HG03520 (cell line): ENCODE measurements around the gene ILK.

Experiments
- ATAC-seq: cut with Tn5 transposase; IDR thresholded peaks from one replicate; pipeline ENCODE4 v1.9.1; 2021; ENCODE audit warnings: mild to moderate bottlenecking, moderate library complexity; ENCODE audit not compliant: unreplicated experiment

The ILK gene

GRCh38 chr11:6604790-6605189 is 1.2 kb downstream of the ILK start:
- ATAC-seq: no peak

- peak; percentile 33 for ATAC-seq
These were observed 3.1 kb downstream of the ILK start for GRCh38 chr11:6606471-6607189.

- no peak for ATAC-seq
These were observed 3.7 kb downstream of the ILK start for GRCh38 chr11:6607190-6607795.

GRCh38 chr11:6608011-6608410 is 4.4 kb downstream of the ILK start:
- no peak for ATAC-seq

GRCh38 chr11:6608726-6609501 is 5.3 kb downstream of the ILK start:
- no peak for ATAC-seq

GRCh38 chr11:6609502-6610015 is 6.0 kb downstream of the ILK start:
- no peak for ATAC-seq

GRCh38 chr11:6610591-6610990 is 7.0 kb downstream of the ILK start:
- no peak for ATAC-seq

- peak; percentile 1 for ATAC-seq
These were observed 7.8 kb downstream of the ILK start for GRCh38 chr11:6611092-6611962.

GRCh38 chr11:6611963-6612212 is 8.3 kb downstream of the ILK start:
- peak; percentile 9 for ATAC-seq

- peak; percentile 91 for ATAC-seq
These were observed 8.9 kb downstream of the ILK start, which contains the start of gene TAF10 for GRCh38 chr11:6612213-6613041. TAF10 (minus strand) TSS chr11:6612216; CDS start chr11:6612189, 27 bp downstream.

GRCh38 chr11:6613496-6613895 is 9.9 kb downstream of the ILK start:
- ATAC-seq: no peak

GRCh38 chr11:6614446-6614845 is 10.9 kb downstream of the ILK start:
- ATAC-seq: no peak

- no peak for ATAC-seq
These were observed 11.5 kb downstream of the ILK start for GRCh38 chr11:6615046-6615445.

- no peak for ATAC-seq
These were observed 12.5 kb downstream of the ILK start for GRCh38 chr11:6615882-6616585.

GRCh38 chr11:6616596-6617250 is 13.1 kb downstream of the ILK start:
- ATAC-seq: no peak

- no peak for ATAC-seq
These were observed 13.8 kb downstream of the ILK start for GRCh38 chr11:6617315-6617781.

GRCh38 chr11:6618117-6619003 is 14.8 kb downstream of the ILK start:
- no peak for ATAC-seq
